Measurements from ENCODE around the gene ACOT7.

DNA sequence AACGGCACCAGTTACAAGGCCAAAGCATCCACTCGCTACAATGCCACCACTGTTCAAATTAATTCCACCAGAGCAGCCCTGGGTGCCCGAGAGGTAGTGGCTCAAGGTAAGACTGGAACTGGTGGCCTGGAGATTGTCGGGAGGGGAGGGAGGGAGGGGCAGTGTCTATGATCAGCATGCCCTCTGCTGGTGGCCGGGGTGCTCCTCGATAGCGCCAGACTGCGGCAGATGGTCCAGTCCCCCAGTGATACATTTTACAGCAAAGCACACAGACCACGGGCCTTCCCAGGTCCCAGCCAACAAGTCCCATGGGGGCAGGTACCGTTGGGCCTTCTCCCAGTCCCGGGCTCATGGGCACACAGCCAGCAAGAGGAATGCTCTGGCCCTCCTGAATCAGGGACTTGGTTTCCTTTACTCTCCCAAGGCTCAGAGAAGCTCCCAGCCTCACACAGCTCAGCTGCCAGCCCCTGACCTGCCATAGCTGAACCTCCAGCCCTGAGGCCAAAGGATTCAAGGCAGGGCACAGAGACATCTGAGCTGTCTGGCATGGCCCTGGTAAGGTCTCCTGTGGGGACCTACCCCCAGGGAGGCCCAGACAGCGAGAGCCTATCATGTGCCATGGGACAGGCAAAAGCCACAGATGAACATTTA, 15.3 kb downstream of the ACOT7 start:
- TF ChIP-seq POLR2AphosphoS5 (IDR thresholded peaks at IDR 0.05) (no peak), POLR2A (IDR thresholded peaks at IDR 0.05) (no peak), EP300 (IDR thresholded peaks at IDR 0.05; ENCODE audit: low read depth) (no peak)
- TF ChIP-seq, protein P1, sequence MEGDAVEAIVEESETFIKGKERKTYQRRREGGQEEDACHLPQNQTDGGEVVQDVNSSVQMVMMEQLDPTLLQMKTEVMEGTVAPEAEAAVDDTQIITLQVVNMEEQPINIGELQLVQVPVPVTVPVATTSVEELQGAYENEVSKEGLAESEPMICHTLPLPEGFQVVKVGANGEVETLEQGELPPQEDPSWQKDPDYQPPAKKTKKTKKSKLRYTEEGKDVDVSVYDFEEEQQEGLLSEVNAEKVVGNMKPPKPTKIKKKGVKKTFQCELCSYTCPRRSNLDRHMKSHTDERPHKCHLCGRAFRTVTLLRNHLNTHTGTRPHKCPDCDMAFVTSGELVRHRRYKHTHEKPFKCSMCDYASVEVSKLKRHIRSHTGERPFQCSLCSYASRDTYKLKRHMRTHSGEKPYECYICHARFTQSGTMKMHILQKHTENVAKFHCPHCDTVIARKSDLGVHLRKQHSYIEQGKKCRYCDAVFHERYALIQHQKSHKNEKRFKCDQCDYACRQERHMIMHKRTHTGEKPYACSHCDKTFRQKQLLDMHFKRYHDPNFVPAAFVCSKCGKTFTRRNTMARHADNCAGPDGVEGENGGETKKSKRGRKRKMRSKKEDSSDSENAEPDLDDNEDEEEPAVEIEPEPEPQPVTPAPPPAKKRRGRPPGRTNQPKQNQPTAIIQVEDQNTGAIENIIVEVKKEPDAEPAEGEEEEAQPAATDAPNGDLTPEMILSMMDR (IDR thresholded peaks at IDR 0.05) = no peak

Measured in transverse colon (tissue), 4 donors.